Stimulated activated CD4-positive, alpha-beta T cell treated with anti-CD3 and anti-CD28 coated beads, Interleukin-15, amount 100 ng/mL, for 1 hour (primary cell): Measurements from ENCODE around the gene MKLN1.
A peak's percentile ranks its signal among the peaks of the same experiment; 100 is the strongest.
"Not testable (repeated sequence)": the region's sequence is repeated elsewhere in the genome, so short reads cannot be mapped to it uniquely, and the experiment has no call there.

ENCODE experiments used
- DNase-seq, 2 donors: peaks; one replicate each; pipeline ENCODE4 v3.0.0-alpha.2; 2020; ENCODE audit warnings: low read depth in 1 of 2, low spot score in 1 of 2

MKLN1 gene

GRCh38 chr7:131497454-131497853 is 169.8 kb downstream of the MKLN1 start:
- DNase-seq: no peak

GRCh38 chr7:131498237-131498885 is 170.7 kb downstream of the MKLN1 start:
- no peak for DNase-seq

GRCh38 chr7:131499801-131500200 is 172.1 kb downstream of the MKLN1 start:
- DNase-seq: no peak

GRCh38 chr7:131500357-131500756 is 172.7 kb downstream of the MKLN1 start:
- DNase-seq: no peak

GRCh38 chr7:131501422-131501821 is 173.7 kb downstream of the MKLN1 start:
- no peak for DNase-seq

GRCh38 chr7:131501930-131502685 is 174.4 kb downstream of the MKLN1 start:
- DNase-seq: no peak

- no peak for DNase-seq
These were observed 175.3 kb downstream of the MKLN1 start for GRCh38 chr7:131502810-131503508.

GRCh38 chr7:131503639-131504038 is 176.0 kb downstream of the MKLN1 start:
- DNase-seq: no peak

GRCh38 chr7:131504157-131504899 is 176.7 kb downstream of the MKLN1 start:
- DNase-seq: no peak

- DNase-seq: not testable (repeated sequence)
These were observed 177.5 kb downstream of the MKLN1 start for GRCh38 chr7:131505037-131505620.

- no peak for DNase-seq
These were observed 178.2 kb downstream of the MKLN1 start for GRCh38 chr7:131505636-131506557.

- no peak for DNase-seq
These were observed 178.9 kb downstream of the MKLN1 start for GRCh38 chr7:131506597-131506996.

- DNase-seq: peak; percentile 59 to 76
These were observed 180.1 kb downstream of the MKLN1 start for GRCh38 chr7:131507592-131508331.

GRCh38 chr7:131508754-131509486 is 181.2 kb downstream of the MKLN1 start:
- no peak for DNase-seq

GRCh38 chr7:131509781-131510180 is 182.1 kb downstream of the MKLN1 start:
- DNase-seq: no peak

- DNase-seq: no peak
These were observed 183.4 kb downstream of the MKLN1 start for GRCh38 chr7:131511071-131511470.

GRCh38 chr7:131511774-131512535 is 184.3 kb downstream of the MKLN1 start:
- DNase-seq: no peak
